NCI-H2171 (cell line): Measurements from ENCODE around the gene THAP7.

ENCODE experiments used
- DNase-seq: peaks from one replicate; lab custom pipeline; 2025; lab: John Stamatoyannopoulos, UW

THAP7 gene

DNA sequence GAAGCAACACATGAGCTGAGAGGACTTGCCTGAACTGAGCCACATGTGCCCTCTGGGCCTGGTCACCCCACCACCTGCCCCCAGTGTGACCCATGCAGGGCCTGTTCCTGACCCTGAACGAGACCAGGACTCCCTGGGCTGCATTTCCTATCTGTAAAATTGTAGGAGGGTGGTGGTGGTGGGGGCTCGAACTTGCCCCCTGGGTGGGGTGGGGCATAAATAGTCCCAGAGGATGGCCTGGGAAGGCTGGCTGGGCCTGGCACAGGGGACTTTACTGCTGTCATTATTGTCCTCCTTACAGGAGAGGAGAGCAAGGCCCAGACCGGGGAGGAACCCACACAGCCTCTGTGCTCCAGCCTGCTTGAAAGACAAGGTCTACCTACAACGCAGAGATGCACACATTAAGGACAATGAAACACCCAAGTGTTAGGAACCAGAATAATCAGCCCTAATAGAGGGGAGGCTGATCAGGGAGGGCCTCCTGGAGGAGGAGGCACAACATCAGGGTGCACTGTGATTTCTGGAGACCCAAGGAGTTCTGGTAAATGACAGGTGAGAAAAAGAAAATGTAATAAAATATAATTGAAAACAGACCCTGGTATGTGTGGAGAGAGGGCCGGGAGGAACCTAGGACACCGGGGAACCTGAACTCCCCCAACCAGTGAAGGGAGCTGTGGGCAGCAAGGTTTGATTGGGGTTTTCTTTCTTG, 37.7 kb downstream of the THAP7 start:
- no peak for DNase-seq

DNA sequence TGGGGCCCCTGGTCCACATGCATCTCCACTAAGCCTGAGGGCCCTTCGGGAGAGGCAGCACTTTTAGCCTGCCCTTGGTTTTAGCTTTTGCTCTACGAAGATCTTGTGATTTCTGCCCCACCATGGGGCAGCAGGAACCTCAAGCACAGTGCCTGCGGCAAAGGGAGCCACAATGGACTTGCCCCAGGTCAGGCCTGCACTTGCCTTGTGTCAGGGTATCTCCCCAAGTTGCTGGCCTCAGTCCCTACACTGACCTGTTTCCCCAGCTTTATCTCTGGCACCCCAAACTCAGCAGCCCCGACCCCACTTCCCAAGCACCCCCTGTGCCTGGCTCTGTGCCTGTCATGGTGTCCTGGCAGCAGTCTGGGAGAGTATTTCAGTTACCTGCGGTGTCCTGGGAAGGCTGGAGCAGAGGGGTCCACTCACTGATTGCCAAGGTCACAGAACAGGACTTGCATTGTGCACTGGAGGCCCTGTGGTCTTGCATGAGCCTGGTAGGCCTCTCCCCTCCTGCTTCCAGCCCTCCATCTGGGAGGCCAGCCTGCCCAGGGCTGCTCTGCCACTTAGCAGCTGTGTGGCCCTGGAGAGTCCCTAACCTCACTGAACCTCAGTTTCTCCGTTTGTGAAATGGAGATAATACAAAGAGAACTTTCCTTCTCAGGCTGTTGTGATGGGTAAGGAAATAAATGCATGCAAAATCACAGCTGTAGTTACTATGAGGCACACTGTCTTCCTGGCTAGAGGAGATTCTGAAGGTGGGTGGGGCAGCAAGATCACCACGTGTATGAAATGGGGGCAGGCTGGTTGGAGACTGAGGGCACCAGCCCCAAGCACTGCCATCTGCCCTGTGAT, 38.5 kb downstream of the THAP7 start:
- DNase-seq: no peak

DNA sequence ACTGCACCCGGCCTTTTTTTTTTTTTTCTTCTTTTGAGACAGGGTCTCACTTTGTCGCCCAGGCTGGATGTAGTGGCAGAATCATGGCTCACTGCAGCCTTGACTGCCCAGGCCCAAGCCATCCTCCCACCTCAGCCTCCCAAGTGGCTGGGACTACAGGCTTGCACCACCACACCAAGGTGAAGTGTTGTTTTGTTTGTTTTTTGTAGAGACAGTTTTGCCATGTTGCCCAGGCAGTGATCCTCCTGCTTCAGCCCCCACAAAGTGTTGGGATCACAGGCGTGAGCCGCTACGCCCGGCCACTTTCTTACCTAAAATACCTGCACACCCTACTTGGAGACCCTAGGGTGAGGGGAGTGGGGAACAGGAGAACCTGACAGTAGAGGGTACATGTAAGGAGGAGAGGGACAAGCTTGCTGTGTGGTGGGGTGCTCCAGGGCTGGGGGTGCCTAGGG, 39.4 kb downstream of the THAP7 start:
- DNase-seq: no peak

DNA sequence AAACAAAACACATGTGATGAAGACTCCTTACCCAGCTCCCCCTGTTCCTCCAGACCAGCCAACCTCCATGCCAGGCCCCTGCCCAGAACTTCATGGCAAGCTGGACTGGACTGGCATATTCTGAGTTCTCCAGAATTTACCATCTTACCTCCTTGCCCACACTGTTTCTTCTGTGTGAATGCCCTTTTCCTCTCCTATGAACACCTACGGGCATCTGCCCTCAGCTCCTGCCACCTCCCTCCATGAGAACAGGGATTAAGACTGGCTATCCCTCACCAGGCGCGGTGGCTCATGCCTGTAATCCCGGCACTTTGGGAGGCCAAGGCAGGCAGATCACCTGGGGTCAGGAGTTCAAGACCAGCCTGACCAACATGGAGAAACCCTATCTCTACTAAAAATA, 41.3 kb downstream of the THAP7 start:
- DNase-seq: no peak

DNA sequence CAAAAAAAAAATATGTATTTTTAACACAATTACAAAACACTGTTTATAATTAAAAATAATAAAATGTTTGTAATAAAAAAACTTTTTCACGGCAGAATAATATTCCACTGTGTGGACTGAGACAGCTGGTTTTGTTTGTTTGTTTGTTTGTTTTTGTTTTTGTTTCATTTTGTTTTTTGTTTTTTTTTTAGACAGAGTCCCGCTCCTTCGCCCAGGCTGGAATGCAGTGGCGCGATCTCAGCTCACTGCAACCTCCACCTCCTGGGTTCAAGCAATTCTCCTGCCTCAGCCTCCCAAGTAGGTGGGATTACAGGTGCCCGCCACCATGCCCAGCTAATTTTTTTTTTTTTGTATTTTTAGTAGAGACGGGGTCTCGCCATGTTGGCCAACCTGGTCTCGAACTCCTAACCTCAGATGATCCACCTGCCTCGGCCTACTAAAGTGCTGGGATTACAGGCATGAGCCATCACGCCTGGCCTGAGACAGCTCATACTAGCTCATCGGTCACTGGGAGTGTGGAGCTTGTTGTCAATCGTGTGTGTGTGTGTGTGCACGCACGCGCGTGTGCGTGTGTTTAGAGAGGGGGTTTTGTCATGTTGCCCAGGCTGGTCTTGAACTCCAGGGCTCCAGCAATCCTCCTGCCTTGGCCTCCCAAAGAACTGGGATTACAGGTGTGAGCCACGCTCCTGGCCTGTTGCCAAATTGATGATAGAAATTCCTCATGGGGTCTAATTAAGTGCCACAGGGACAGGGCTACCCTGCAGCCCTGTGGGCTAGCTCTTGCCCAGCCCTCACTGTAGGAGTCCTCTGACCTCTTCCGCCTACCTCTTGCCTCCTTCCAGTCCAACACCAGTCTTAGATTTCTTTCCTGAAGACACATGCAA, 42.1 kb downstream of the THAP7 start:
- no peak for DNase-seq

DNA sequence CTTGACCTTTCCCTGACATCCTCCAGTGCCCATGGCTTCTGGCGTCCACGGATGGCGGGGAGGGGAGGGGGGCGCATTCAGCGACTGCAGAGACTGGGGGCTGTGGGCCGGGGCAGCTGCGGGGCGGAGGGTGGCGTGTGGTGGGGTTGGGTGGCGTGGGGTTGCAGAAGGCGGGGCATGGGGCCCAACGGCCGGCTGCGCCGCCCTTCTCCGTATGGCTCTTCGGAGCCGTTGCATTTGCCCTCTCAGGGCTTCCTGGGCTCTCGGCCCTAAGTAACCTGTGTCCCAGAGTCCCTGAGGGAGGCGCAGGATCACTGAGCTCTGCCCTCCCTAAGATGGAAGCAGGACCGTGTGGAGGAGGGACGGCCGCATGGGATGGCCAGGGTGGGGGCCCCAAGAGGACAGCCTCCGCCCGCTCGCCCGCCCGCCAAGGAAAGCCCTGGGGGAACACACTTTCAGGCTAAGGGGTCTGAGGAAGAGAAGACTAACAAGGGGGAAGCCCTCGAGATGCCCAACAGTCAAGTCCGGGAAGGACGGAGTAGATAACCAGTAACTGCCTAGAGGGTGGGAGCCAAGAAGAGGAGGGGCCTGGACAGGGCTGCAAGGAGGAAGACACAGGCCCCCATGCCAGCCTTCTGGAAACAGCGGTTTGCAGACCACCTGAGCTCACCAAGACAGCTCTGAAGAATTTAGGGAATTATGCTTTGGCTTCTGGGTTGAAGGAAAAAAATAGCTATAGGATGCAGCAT, 44.1 kb downstream of the THAP7 start:
- DNase-seq: no peak

DNA sequence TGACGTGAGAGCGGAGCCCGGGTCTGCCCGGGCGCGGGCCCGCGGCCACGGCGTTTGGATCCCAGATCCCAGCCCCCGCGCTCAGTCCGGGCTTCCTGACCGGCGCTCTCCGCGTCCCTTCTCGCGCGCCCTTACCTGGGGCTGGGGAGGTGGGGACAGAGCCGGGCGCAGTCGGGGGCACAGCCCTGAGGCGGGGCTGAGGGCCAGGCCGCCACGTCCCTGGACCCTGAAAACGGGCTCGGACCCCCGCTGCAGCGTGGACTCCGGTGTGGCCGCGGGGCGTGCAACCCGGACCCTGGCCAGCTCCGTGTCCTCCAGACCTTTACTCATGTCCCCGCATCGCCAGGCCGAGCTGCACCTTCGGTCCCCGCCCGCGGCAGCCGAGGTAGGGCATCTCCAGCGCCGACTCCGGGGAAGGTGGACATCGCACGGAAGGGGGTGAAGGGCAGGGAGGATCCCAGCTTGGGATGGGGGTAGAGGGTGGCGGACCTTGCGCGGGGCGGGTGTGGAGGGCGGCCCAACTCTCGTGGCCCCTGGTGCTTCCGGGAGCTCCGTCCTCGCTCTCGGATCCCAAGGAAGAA, 44.7 kb downstream of the THAP7 start:
- no peak for DNase-seq

DNA sequence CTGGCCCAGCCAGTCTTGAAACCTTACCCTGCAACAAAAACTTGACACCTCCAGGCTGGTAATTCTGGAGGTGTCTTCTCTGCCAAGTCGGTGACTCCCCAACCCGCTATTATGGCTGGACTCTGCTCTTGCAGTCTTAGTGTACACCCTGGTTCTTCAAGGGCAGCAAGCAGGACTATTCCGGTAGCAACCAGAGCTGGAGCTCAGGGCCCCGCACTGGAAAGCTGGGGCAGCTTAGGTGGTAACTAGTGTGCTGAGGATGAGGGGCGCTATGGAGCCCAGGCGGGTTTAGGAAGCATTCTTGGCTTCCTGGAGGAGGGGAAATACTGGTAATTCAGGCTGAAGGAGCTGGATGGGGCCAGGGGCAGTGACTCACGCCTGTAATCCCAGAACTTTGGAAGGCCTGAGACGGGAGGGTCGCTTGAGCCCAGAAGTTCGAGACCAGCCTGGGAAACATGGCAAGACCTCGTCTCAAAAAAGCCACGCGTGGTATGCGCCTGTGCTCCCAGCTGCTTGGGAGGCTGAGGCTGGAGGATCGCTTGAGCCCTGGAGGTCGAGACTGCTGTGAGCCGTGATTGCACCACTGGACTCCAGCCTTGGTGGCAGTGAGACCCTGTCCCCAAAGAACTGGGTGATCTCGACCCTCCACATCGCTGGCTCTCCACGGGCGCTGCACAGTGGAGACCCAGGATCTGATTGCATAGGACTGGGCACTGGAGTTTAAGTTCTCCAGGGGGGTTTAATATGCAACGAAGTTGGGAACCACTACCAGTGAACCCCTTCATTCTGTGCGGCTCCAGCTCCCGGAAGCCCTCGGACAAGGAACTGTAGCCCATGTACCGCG, 45.4 kb downstream of the THAP7 start:
- no peak for DNase-seq

DNA sequence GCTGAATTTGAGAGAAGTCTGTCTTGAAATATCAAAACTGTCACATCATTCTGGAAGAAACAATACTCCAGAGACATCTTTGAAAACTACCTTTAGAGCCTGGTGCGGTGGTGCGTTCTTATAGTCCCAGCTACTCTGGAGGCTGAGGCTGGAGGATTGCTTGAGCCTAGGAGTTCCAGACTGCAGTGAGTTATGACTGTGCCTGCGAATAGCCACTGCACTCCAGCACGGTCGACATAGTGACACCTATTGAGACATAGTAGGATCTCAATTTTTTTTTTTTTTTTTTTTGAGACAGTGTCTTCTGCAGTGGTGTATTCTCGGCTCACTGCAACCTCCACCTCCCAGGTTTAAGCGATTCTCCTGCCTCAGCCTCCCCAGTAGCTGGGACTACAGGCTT, 46.4 kb downstream of the THAP7 start:
- DNase-seq: no peak

DNA sequence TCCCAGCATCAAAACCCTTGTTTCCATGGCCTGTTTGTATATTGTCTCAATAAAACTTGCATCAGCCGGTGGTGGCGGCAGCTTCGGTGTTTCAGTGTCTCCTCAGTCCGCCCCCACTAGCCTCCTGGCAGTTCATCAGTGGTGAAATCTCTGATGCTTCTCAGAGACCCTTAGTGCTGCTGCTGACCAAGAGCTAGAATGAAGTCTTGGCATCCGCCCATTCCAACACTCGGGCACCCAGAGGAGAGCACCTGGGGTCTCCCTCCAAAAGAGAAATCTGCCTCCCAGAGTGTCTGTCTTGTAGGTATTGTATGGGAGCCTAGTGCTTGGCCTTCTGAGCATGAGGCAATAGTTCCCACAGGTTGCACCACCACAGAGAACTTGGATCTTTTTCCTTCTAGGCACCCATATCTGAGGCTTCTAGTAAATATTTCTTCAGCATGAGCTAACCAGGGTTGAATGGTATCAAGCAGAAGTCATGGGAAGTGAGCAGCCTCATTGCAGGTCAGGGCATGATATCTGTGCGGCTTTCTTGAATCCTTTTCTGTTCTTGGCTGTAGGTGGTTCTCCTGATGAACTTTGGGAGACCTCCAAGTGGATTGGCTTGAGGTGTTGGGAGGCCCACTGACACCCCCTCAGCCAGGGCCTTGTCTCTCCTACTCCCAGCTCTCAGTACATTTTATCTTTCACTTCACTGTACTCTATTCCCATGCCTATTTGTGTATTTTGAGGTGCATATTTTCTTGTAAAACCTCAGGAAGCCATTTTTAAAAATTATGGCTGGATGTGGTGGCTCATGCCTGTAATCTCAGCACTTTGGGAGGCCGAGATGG, 48.0 kb downstream of the THAP7 start:
- no peak for DNase-seq

DNA sequence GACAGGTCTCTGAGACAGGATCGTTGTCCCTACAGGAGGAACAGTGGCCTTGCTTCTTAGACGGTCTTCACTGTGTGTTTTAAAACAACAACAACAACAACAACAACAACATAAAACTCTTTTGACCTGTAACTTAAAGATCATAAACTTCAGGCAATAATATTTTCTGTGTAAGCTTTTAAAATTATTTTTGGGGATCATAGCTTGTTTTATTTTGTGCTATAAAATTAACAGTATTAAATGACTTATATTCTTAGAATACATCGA, 48.6 kb downstream of the THAP7 start:
- no peak for DNase-seq

DNA sequence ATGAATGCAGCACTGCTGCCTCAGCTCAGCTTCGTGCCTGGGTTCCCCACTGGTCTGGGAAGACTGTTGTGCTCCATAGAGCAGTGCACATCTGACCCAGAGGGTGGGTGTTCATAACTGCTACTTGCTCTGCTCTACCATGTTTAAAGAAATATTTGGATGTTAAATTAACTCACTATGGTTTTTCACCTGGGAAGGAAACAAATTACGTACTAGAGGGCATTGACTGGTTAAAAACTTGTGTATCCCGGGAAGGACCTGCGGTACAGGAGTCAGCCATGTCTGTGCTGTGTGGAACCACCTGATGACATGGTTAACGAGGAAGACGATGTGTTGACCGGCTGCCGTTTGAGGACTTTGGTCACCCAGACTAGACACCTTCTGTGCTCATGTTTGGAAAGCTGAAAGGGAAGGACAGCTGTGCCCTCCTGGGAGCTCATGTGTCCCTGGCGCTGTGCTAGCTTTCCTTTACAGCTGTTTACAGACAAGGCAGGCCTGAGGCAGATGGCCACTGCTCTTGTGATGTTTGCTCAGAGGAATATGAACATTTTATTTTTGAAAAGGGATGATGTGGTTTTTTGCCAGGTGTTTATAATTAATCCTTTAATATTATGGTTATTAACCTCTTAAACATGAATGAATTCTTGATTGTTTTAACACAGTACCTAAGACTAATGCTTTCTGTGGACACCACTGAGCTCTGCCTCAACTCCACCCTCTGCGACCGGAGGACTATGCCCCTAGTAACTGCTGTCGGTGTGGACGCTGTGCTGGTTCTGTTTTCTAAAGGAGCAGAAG, 49.2 kb downstream of the THAP7 start:
- no peak for DNase-seq

DNA sequence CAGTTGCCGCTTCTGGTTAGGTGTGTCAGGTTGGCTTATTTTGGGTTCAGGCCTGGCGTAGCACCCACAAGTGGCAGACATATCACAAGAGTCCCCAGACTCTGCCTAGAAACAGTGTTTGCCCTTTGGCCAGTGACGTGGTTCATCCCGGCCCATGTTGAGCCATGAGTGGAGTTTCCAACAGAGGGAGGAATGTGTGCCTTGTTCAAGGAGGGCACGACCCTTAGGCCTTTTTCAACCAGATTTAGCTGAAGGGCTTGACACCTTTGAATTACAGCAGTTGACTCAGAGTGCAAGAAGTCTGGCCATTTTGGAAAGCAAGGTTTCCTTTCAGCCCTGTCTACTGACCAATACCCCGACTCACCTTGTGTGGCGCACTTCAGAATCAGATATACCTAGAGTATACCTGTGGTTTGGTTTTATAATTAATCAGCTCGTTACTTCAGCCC, 50.0 kb downstream of the THAP7 start:
- no peak for DNase-seq

DNA sequence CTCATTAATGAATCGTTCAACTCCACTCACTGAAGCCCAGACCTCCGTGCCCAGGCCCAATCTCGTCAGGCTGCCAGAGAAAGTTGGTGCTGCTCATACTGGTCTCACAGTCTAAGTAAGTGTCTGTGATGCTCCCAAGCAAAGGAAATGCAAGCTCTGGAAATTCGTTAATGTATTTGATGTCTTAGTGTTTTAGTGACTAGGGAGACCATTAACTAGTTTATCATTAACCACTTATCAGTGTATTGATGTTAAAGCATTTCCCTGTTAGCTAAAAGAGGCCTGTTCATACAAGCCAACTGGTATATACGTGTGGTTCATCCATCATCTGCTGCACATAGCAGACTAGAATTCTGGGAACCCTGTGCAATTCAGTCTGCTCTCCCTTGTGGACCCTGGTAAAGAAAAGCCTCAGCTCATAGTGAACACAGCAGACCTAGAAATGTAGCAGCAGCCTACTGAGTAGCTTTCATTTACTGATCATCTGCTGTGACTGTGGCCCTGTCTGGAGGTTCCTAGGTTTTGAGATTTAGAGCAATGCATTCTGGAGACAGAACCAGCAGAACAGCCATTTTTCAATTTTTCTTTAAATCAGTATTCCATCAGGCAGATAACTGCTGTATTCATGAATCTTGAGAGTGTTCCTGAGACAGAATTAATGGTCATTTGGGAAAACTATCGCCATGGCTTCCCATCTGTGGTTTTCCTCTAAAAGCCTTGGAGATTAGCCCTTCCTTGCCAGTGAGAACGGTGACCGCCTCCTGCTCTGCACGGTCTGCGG, 50.6 kb downstream of the THAP7 start:
- DNase-seq: no peak

DNA sequence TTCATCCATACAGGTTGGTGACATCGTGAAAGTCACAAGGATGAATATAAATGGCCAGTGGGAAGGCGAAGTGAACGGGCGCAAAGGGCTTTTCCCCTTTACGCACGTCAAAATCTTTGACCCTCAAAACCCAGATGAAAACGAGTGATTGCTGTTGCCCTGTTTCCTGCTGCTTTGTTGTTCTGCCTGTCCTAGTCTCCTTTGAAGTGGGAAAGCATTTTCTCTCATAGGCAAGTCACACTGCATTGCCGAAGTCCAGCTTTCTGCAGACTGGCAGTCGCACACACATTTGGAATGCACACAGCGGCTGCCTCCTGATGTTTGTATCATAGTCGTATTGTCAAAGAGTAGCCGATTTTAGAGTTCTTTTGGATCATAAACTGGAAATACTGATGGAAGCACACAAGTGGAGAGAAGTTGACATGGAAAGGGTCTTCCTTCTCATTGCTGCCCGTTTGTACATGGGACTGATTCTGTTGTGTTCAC, 52.2 kb downstream of the THAP7 start:
- no peak for DNase-seq
